Neuronal stem cell (in vitro differentiated cells): ENCODE results near the gene ZBTB7C.

ENCODE experiments used
- DNase-seq: peaks from one replicate; pipeline ENCODE4 v3.0.0-alpha.2; 2013; ENCODE audit warnings: low spot score
- H2AFZ ChIP-seq: one replicate; pipeline ENCODE4 v1.6.1; 2013; ENCODE audit warnings: mild to moderate bottlenecking, low read length, inconsistent platforms
- H2AK5ac ChIP-seq: 2 replicates; pipeline ENCODE4 v1.6.1; 2013; ENCODE audit warnings: low read depth, mild to moderate bottlenecking, inconsistent platforms, low read length, moderate library complexity, mixed read lengths
- H2BK120ac ChIP-seq: 2 replicates; pipeline ENCODE4 v1.6.1; 2013; ENCODE audit warnings: low read depth, mild to moderate bottlenecking, inconsistent platforms, low read length, moderate library complexity, mixed read lengths
- H2BK12ac ChIP-seq: one replicate; pipeline ENCODE4 v1.6.1; 2013; ENCODE audit warnings: low read length, inconsistent platforms
- H2BK15ac ChIP-seq: 2 replicates; pipeline ENCODE4 v1.6.1; 2013; ENCODE audit warnings: mild to moderate bottlenecking, low read length, inconsistent platforms, mixed read lengths
- H2BK5ac ChIP-seq: one replicate; pipeline ENCODE4 v1.6.1; 2013; ENCODE audit warnings: inconsistent platforms, mild to moderate bottlenecking, low read length, moderate library complexity
- H3K14ac ChIP-seq: one replicate; pipeline ENCODE4 v1.6.1; 2013; ENCODE audit warnings: low read length, inconsistent platforms
- H3K18ac ChIP-seq: 2 replicates; pipeline ENCODE4 v1.6.1; 2013; ENCODE audit warnings: low read length, inconsistent platforms
- H3K23ac ChIP-seq: 2 replicates; pipeline ENCODE4 v1.6.1; 2013; ENCODE audit warnings: low read depth, mild to moderate bottlenecking, mixed read lengths, low read length, inconsistent platforms; ENCODE audit not compliant: poor library complexity
- H3K27ac ChIP-seq: replicated peaks from 3 replicates; pipeline ENCODE4 v1.5.1; 2013; ENCODE audit warnings: low read length, inconsistent platforms
- H3K27me3 ChIP-seq, 3 experiments: 2 replicates each; pipeline ENCODE4 v1.6.1; 2013; ENCODE audit warnings: low read length in 3 of 3, mild to moderate bottlenecking in 2 of 3, inconsistent platforms in 1 of 3, low read depth in 1 of 3, mixed read lengths in 1 of 3, moderate library complexity in 1 of 3; ENCODE audit not compliant: control insufficient read depth in 3 of 3, insufficient read depth in 3 of 3
- H3K36me3 ChIP-seq, 2 donors: replicated peaks in 1 of 2; 2 replicates each; pipeline ENCODE4 v1.6.1; 2013; ENCODE audit warnings: low read length in 2 of 2; ENCODE audit not compliant: control insufficient read depth in 2 of 2, insufficient read depth in 2 of 2
- H3K4ac ChIP-seq: 2 replicates; pipeline ENCODE4 v1.6.1; 2013; ENCODE audit warnings: inconsistent platforms, mild to moderate bottlenecking, low read length, moderate library complexity
- H3K4me1 ChIP-seq, 2 donors: 1 replicate in 1 of 2; 2 replicates in 1 of 2; pipeline ENCODE4 v1.6.1; 2013; ENCODE audit warnings: low read length in 2 of 2, low read depth in 1 of 2; ENCODE audit not compliant: control insufficient read depth in 2 of 2, insufficient read depth in 1 of 2
- H3K4me2 ChIP-seq: one replicate; pipeline ENCODE4 v1.6.1; 2013; ENCODE audit warnings: mild to moderate bottlenecking, low read length, inconsistent platforms; ENCODE audit not compliant: insufficient read depth, poor library complexity, severe bottlenecking
- H3K4me3 ChIP-seq, 2 donors: 2 replicates each; pipeline ENCODE4 v1.5.1; 2013; ENCODE audit warnings: low read length in 2 of 2, mild to moderate bottlenecking in 2 of 2, inconsistent platforms in 1 of 2, moderate library complexity in 1 of 2
- H3K79me1 ChIP-seq: one replicate; pipeline ENCODE4 v1.6.1; 2013; ENCODE audit warnings: low read depth, mild to moderate bottlenecking, inconsistent platforms, low read length, moderate library complexity
- H3K9ac ChIP-seq: one replicate; pipeline ENCODE4 v1.6.1; 2013; ENCODE audit warnings: mild to moderate bottlenecking, low read depth, low read length, inconsistent platforms; ENCODE audit not compliant: poor library complexity
- H3K9me3 ChIP-seq, 2 donors: replicated peaks in 1 of 2; 2 replicates each; pipeline versions ENCODE3 to v1.6.1; 2013; ENCODE audit warnings: low read length in 2 of 2, mild to moderate bottlenecking in 2 of 2, inconsistent platforms in 1 of 2, low read depth in 1 of 2, mixed read lengths in 1 of 2, moderate library complexity in 1 of 2; ENCODE audit not compliant: control insufficient read depth in 2 of 2, insufficient read depth in 1 of 2
- H4K8ac ChIP-seq: one replicate; pipeline ENCODE4 v1.6.1; 2013; ENCODE audit warnings: low read depth, mild to moderate bottlenecking, inconsistent platforms, low read length, moderate library complexity
- H4K91ac ChIP-seq: one replicate; pipeline ENCODE4 v1.6.1; 2013; ENCODE audit warnings: low read length, low read depth, mild to moderate bottlenecking, inconsistent platforms; ENCODE audit not compliant: poor library complexity
- WGBS, 2 donors: extraction: QIAGEN DNeasy Blood & Tissue Kit; methylation state at CpG; one replicate each; pipeline ENCODE4 v1.1.7; 2013; ENCODE audit warnings: missing lambda C conversion rate in 2 of 2, mixed read lengths in 1 of 2; ENCODE audit not compliant: insufficient read length in 2 of 2, insufficient replicate concordance in 1 of 2; ENCODE audit errors: extremely low coverage in 2 of 2; 5-methylcytosine and 5-hydroxymethylcytosine counted together

ZBTB7C gene

DNA sequence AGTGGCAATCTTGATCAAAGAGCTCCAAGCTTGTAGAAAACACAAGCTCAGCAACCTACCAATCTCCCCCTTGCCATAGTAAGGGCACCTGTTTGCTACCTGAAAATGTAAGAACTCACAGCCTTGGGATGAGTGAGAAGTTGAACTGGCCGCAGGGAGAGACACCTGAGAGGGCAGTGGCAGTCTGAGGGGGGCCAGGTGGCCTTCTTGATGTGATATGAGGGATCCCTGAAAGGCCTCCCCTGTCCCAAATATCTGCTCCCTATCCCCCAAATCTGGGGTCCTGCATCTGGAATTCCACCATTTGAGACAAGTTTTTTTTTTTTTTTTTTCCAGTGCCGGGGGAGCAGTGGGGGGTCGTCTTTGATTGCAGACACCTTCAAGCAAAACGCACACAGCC is 248.6 kb downstream of the ZBTB7C start:
- Histone ChIP-seq H3K4me2 (no peak overlapping the region), H3K27ac (no peak overlapping the region), H3K9ac (no peak overlapping the region), H3K79me1 (no peaks in the 10 kb centered on the region), H3K9me3 (no peaks in the 10 kb centered on the region), H2BK12ac (no peak overlapping the region), H3K4ac (no peak overlapping the region), H4K8ac (no peak overlapping the region), H3K4me3 (no peak overlapping the region), H3K4me1 (peaks cover 0 to 10% of the 10 kb centered on the region in 2 donors), H3K23ac (no peak overlapping the region), H4K91ac (no peak overlapping the region), H2AK5ac (no peak overlapping the region), H3K18ac (no peak overlapping the region), H3K27me3 (peaks cover 0 to 56% (median 0%) of the 10 kb centered on the region in 3 experiments), H3K36me3 (no peaks in the 10 kb centered on the region), H2BK15ac (no peak overlapping the region), H2BK5ac (no peak overlapping the region), H2AFZ (no peak overlapping the region), H3K14ac (no peak overlapping the region), H2BK120ac (no peak overlapping the region)
- no peak for DNase-seq
- WGBS, 2 donors = no CpG with 5 or more reads among the region's 4 CpGs

DNA sequence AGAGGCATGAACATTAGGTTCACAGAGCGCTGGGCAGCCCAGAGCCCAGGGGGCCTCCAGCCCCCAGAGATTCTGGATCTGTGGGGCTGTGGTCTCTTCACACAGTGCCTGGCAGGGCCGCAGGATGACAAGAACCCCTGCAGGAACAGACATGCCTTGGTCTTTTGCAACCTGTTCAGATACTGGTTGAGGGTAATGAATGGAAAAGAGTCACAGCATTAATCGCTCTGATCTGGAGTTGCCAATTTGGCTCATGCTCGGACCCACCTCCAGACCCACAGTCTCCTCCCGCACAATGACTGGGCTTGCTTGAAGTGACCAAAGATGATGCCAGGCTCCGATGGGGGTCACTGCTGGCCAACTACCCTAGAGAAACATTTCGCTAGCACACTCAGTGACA is 249.4 kb downstream of the ZBTB7C start:
- WGBS, 2 donors = no CpG with 5 or more reads among the region's 7 CpGs
- Histone ChIP-seq H2BK12ac (no peak overlapping the region), H3K36me3 (no peaks in the 10 kb centered on the region), H2AK5ac (no peak overlapping the region), H3K18ac (no peak overlapping the region), H3K14ac (no peak overlapping the region), H3K79me1 (no peaks in the 10 kb centered on the region), H2BK5ac (no peak overlapping the region), H3K4me3 (no peak overlapping the region), H2AFZ (no peak overlapping the region), H3K9me3 (no peaks in the 10 kb centered on the region), H3K9ac (no peak overlapping the region), H4K8ac (no peak overlapping the region), H3K4me1 (peaks cover 0 to 8% of the 10 kb centered on the region in 2 donors), H3K27me3 (peaks cover 0 to 54% (median 0%) of the 10 kb centered on the region in 3 experiments), H3K4ac (no peak overlapping the region), H2BK120ac (no peak overlapping the region), H3K4me2 (no peak overlapping the region), H4K91ac (no peak overlapping the region), H3K23ac (no peak overlapping the region), H3K27ac (no peak overlapping the region), H2BK15ac (no peak overlapping the region)
- no peak for DNase-seq

DNA sequence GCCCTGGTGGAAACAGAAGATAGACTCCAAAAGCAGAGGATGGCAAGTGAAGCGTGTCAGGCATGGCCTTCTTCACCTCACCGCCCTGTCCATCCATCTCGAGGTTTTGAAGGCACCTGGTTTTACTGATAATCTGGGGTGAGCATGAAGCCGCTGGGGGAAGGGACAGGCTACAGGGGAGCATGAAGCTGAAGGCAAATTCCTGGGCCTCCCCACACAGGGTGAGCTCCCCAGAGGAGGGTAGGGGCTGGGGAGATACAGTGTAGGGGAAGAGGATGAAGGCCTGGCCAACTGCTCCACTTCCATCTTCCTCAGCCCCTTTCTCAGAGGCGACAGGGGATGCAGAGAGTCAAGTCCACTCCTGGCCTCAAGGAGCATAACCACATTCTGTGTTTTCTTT is 250.5 kb downstream of the ZBTB7C start:
- Histone ChIP-seq H2BK12ac (no peak overlapping the region), H2BK5ac (no peak overlapping the region)

DNA sequence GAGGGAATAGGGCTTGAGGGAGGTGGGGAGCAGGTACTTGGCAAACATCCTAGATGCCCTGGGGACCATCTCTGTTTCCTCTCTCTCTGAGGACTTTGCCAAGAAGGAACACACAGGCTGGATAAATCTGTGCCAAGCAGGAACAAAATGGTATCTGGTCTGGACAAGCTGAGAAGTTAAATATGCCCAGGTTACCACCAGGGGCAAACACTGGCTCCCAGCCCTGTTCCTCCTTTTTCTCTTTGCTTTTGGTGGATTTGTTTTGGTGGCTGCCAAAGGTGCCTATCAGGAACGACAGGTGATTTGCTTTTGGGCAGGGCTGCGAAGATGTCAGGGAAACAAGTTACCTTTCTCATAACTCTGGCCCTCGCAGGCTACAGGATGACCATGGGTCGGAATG is 251.2 kb downstream of the ZBTB7C start:
- WGBS, 2 donors = no CpG with 5 or more reads among the region's 4 CpGs

More for the DNA sequence above, 250.5 kb downstream of the ZBTB7C start:
- no CpG with 5 or more reads among the region's 5 CpGs for WGBS, 2 donors
- Histone ChIP-seq H3K9me3 (no peaks in the 10 kb centered on the region), H3K4me1 (peaks cover 0 to 8% of the 10 kb centered on the region in 2 donors), H2BK120ac (no peak overlapping the region), H3K18ac (no peak overlapping the region), H4K91ac (no peak overlapping the region), H3K23ac (no peak overlapping the region), H3K4ac (no peak overlapping the region), H3K4me2 (no peak overlapping the region), H3K14ac (no peak overlapping the region), H3K27ac (no peak overlapping the region), H2AFZ (no peak overlapping the region), H3K36me3 (no peaks in the 10 kb centered on the region), H3K9ac (no peak overlapping the region), H3K4me3 (no peak overlapping the region), H2BK15ac (no peak overlapping the region), H3K27me3 (peaks cover 0 to 47% (median 0%) of the 10 kb centered on the region in 3 experiments), H3K79me1 (no peaks in the 10 kb centered on the region), H4K8ac (no peak overlapping the region), H2AK5ac (no peak overlapping the region)
- no peak for DNase-seq

More for the DNA sequence above, 251.2 kb downstream of the ZBTB7C start:
- H2BK15ac ChIP-seq = no peak overlapping the region
- H3K4ac ChIP-seq = no peak overlapping the region
- no peak overlapping the region for H4K91ac ChIP-seq
- H3K4me3 ChIP-seq = no peak overlapping the region
- H3K9me3 ChIP-seq = no peaks in the 10 kb centered on the region
- no peak for DNase-seq
- no peak overlapping the region for H2BK120ac ChIP-seq
- H4K8ac ChIP-seq = no peak overlapping the region
- H3K18ac ChIP-seq = no peak overlapping the region
- peaks cover 0 to 40% (median 0%) of the 10 kb centered on the region in 3 experiments for H3K27me3 ChIP-seq
- peaks cover 0 to 2% of the 10 kb centered on the region in 2 donors for H3K4me1 ChIP-seq
- no peak overlapping the region for H3K27ac ChIP-seq
- no peak overlapping the region for H2BK12ac ChIP-seq
- H2AFZ ChIP-seq = no peak overlapping the region
- H2AK5ac ChIP-seq = no peak overlapping the region
- no peak overlapping the region for H2BK5ac ChIP-seq
- H3K79me1 ChIP-seq = no peaks in the 10 kb centered on the region
- H3K4me2 ChIP-seq = no peak overlapping the region
- H3K14ac ChIP-seq = no peak overlapping the region
- no peak overlapping the region for H3K9ac ChIP-seq
- no peaks in the 10 kb centered on the region for H3K36me3 ChIP-seq
- H3K23ac ChIP-seq = no peak overlapping the region
